Astrocyte (in vitro differentiated cells and primary cell): ENCODE data around the gene PTTG2.

Experiments
- CTCF ChIP-seq: IDR thresholded peaks from 2 replicates; pipeline ENCODE4 v1.5.1; 2011; ENCODE audit warnings: low read depth, mild to moderate bottlenecking, inconsistent platforms, low read length, moderate library complexity; ENCODE audit not compliant: insufficient read depth
- EZH2 ChIP-seq: IDR thresholded peaks from 2 replicates; pipeline ENCODE4 v1.6.1; 2012; ENCODE audit warnings: mild to moderate bottlenecking, low read length, inconsistent platforms; ENCODE audit not compliant: insufficient read depth

DNA sequence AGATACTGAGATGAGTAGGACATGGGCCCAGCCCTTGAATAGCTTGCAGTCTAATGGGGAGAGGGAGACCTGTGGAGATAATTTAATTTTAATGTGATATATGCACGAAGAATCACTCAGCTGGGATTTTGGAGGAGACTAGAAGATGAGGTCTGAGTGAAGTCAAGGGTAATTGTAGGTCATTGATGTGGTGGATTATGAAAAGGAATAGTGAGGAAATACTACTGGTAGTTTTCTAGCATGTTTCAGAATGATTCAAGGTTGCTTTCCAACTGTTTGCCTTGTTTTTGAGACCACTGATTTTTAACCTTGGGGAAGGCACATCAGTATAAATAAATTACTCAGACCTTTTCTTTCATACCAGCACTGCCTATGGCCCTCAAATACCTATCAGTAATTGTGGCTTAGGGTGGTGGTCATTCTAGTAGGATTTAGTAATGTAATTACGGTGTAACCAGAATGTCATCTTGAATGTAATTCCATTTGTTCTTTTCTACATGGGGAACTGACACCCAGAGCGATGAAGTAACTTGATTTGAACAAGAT is 25.6 kb downstream of the PTTG2 start:
- TF ChIP-seq CTCF = no peak
- TF ChIP-seq EZH2 = no peak
